ENCODE data around the gene AHSG. TPM values are rescaled to one million over a fixed set of nuclear protein-coding genes. Genes with fewer than 3 reads are reported as not detected.

The AHSG gene
- total and polyA plus RNA-seq, 7 experiments from 2014 or later, result not detected

GRCh38 chr3:186614266-186614596 lies 1.4 kb downstream of the AHSG start:
- Mint-ChIP-seq H3K4me3 (peak overlapping the region; percentile 4 to 77 (median 58)), H3K27ac (peak overlapping the region in 6 of 9 donors; percentile 10 to 90 (median 43)), H3K36me3 (no peaks in the 10 kb centered on the region), H3K4me1 (peaks cover 14 to 30% (median 21%) of the 10 kb centered on the region in 7 donors), H3K27me3 (peaks cover 14 to 37% (median 26%) of the 10 kb centered on the region in 5 donors), H3K9me3 (peaks cover 0 to 1% (median 0%) of the 10 kb centered on the region in 11 donors)
- ATAC-seq (no peak), DNase-seq (peak in 1 of 9 donors; percentile 20)
- Histone ChIP-seq H3K4me3 (ENCODE audit: low read length) (peak overlapping the region; percentile 16), H3K36me3 (ENCODE audit: control insufficient read depth in 2 of 3, insufficient read depth in 3 of 3, low read length in 3 of 3) (no peaks in the 10 kb centered on the region), H3K4me1 (ENCODE audit: control insufficient read depth in 2 of 2, insufficient read depth in 2 of 2, low read length in 2 of 2) (peaks cover 5 to 10% of the 10 kb centered on the region in 2 donors), H3K27ac (ENCODE audit: low read depth, low read length) (no peak overlapping the region), H3K9me3 (ENCODE audit: control insufficient read depth in 2 of 3, low read length in 3 of 3) (no peaks in the 10 kb centered on the region), H3K27me3 (ENCODE audit: control insufficient read depth in 2 of 2, insufficient read depth in 2 of 2, low read length in 2 of 2) (no peaks in the 10 kb centered on the region)
- POLR2A ChIA-PET, result interaction anchor here (1.5 to 3.6 kb wide), 3 partner anchors 46 to 207 kb away, joined by 3 to 35 read pairs (median 6); partner anchors contain the start of gene EIF4A2
- CTCF ChIA-PET, result interaction anchor here (0.6 to 5.3 kb wide), 17 partner anchors 14 to 671 kb away, joined by 3 to 82 read pairs (median 4); no protein-coding TSS in a partner anchor
- intact Hi-C loops (cut with micrococcal nuclease), result loop anchor here (1.0 to 2.0 kb wide), 3 partner anchors 169 to 551 kb away; partner anchors contain the start of gene EIF4A2 (in 1 of the 2)

DNA sequence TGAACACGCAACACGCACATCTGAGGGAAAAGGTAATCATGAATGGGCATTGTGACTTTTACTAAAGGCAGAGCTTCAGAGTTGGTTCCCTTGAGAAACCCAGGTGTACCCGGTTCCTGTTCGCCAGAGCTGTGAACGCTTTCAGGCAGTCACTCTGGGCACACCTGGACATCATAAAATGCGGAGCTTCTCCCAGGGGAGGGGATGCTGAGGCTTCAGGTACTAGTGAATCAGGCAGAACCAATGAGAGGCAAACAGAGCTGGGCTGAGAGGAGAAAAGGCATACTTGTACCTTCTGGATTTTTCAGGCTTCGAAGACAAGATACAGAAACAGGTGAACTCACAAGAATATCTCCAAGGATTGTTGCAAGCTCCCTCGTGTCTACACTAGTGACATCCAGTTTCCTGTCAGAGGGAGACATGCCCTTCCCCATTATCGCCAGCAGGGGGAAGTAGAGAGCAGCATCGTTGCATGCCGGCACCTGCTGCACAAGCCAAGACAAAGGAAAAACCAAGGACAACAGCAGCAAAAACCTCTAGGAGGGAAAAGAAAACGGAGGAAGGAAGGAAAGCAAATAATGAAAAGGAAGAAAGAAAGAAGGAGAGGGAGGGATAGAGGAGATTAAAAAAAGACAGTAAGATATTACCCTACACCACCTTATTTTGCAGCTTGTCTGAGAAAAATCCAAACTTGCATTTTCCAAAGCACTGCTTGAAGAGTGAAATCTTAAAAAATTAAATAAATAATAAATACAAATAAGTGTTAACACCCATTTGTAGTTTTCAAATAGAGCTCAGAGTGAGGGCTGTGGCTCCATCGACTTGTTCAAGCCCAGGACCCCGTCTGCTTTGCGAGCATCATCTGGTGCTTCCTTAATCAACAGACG lies 2.0 kb downstream of the AHSG start:
- Histone ChIP-seq H3K4me3 (ENCODE audit: low read length) (peak overlapping the region; percentile 16), H3K4me1 (ENCODE audit: control insufficient read depth in 2 of 2, insufficient read depth in 2 of 2, low read length in 2 of 2) (peaks cover 5 to 10% of the 10 kb centered on the region in 2 donors), H3K9me3 (ENCODE audit: control insufficient read depth in 2 of 3, low read length in 3 of 3) (no peaks in the 10 kb centered on the region), H3K27me3 (ENCODE audit: control insufficient read depth in 2 of 2, insufficient read depth in 2 of 2, low read length in 2 of 2) (no peaks in the 10 kb centered on the region), H3K36me3 (ENCODE audit: control insufficient read depth in 2 of 3, insufficient read depth in 3 of 3, low read length in 3 of 3) (no peaks in the 10 kb centered on the region), H3K27ac (ENCODE audit: low read depth, low read length) (no peak overlapping the region)
- Mint-ChIP-seq H3K4me1 (peaks cover 14 to 30% (median 21%) of the 10 kb centered on the region in 7 donors), H3K4me3 (peak overlapping the region; percentile 4 to 77 (median 58)), H3K9me3 (peaks cover 0 to 1% (median 0%) of the 10 kb centered on the region in 11 donors), H3K27ac (peak overlapping the region in 8 of 9 donors; percentile 0 to 90 (median 27)), H3K36me3 (no peaks in the 10 kb centered on the region), H3K27me3 (peaks cover 14 to 41% (median 26%) of the 10 kb centered on the region in 5 donors)
- DNase-seq (peak; percentile 46 to 80 (median 71)), ATAC-seq (peak; percentile 73)
- intact Hi-C loops (cut with micrococcal nuclease), result loop anchor here (1.0 to 5.0 kb wide), 7 partner anchors 25 to 550 kb away; partner anchors contain the start of genes EIF4A2 (in 1 of the 2), ETV5 (in 1 of the 2) and ST6GAL1 (in 1 of the 2)
- CTCF ChIA-PET, result interaction anchor here (0.6 to 5.3 kb wide), 26 partner anchors 15 to 687 kb away, joined by 3 to 82 read pairs (median 4); partner anchors contain the start of gene TBCCD1
- POLR2A ChIA-PET, result interaction anchor here (1.2 to 3.6 kb wide), 6 partner anchors 46 to 677 kb away, joined by 3 to 35 read pairs (median 4); partner anchors contain the start of genes EIF4A2, RFC4 and TRA2B

- ATAC-seq, result no peak
- intact Hi-C loops (cut with micrococcal nuclease), result loop anchor here (2.0 to 5.0 kb wide), 6 partner anchors 45 to 955 kb away; partner anchors contain the start of genes DNAJB11 (in 1 of the 2), ETV5 (in 1 of the 2) and ST6GAL1 (in 1 of the 2)
- Histone ChIP-seq H3K4me1 (ENCODE audit: control insufficient read depth in 2 of 2, insufficient read depth in 2 of 2, low read length in 2 of 2) (peaks cover 5 to 10% of the 10 kb centered on the region in 2 donors), H3K36me3 (ENCODE audit: control insufficient read depth in 2 of 3, insufficient read depth in 3 of 3, low read length in 3 of 3) (no peaks in the 10 kb centered on the region), H3K27ac (ENCODE audit: low read depth, low read length) (no peak overlapping the region), H3K27me3 (ENCODE audit: control insufficient read depth in 2 of 2, insufficient read depth in 2 of 2, low read length in 2 of 2) (no peaks in the 10 kb centered on the region), H3K9me3 (ENCODE audit: control insufficient read depth in 2 of 3, low read length in 3 of 3) (no peaks in the 10 kb centered on the region), H3K4me3 (ENCODE audit: low read length) (no peak overlapping the region)
- DNase-seq, result no peak
- POLR2A ChIA-PET, result interaction anchor here (0.6 to 3.6 kb wide), 9 partner anchors 49 to 679 kb away, joined by 3 to 35 read pairs (median 4); partner anchors contain the start of genes EIF4A2, RFC4, TBCCD1 and TRA2B
- peaks cover 14 to 48% (median 26%) of the 10 kb centered on the region in 5 donors for H3K27me3 Mint-ChIP-seq
- no peak overlapping the region for H3K27ac Mint-ChIP-seq
- no peaks in the 10 kb centered on the region for H3K36me3 Mint-ChIP-seq
- peaks cover 0 to 1% (median 0%) of the 10 kb centered on the region in 11 donors for H3K9me3 Mint-ChIP-seq
- peaks cover 14 to 30% (median 21%) of the 10 kb centered on the region in 7 donors for H3K4me1 Mint-ChIP-seq
- H3K4me3 Mint-ChIP-seq, result peak overlapping the region in 2 of 10 donors; percentile 12 to 78
- CTCF ChIA-PET, result interaction anchor here (0.7 to 5.3 kb wide), 25 partner anchors 8 to 691 kb away, joined by 3 to 82 read pairs (median 4); partner anchors contain the start of gene EIF4A2
Measured at GRCh38 chr3:186616299-186616617, 3.4 kb downstream of the AHSG start.

- Histone ChIP-seq H3K4me1 (ENCODE audit: control insufficient read depth in 2 of 2, insufficient read depth in 2 of 2, low read length in 2 of 2) (peaks cover 5 to 10% of the 10 kb centered on the region in 2 donors), H3K9me3 (ENCODE audit: control insufficient read depth in 2 of 3, low read length in 3 of 3) (no peaks in the 10 kb centered on the region), H3K27me3 (ENCODE audit: control insufficient read depth in 2 of 2, insufficient read depth in 2 of 2, low read length in 2 of 2) (no peaks in the 10 kb centered on the region), H3K4me3 (ENCODE audit: low read length) (peak overlapping the region; percentile 23), H3K27ac (ENCODE audit: low read depth, low read length) (no peak overlapping the region), H3K36me3 (ENCODE audit: control insufficient read depth in 2 of 3, insufficient read depth in 3 of 3, low read length in 3 of 3) (no peaks in the 10 kb centered on the region)
- intact Hi-C loops (cut with micrococcal nuclease), result loop anchor here (1.0 to 5.0 kb wide), 12 partner anchors 46 to 956 kb away; partner anchors contain the start of genes DNAJB11 (in 1 of the 2), ETV5 (in 1 of the 2), RFC4 (in 1 of the 2) and ST6GAL1 (in 1 of the 2)
- Mint-ChIP-seq H3K27ac (peak overlapping the region in 8 of 9 donors; percentile 51 to 81 (median 62)), H3K4me3 (peak overlapping the region; percentile 47 to 81 (median 74)), H3K27me3 (peaks cover 14 to 51% (median 26%) of the 10 kb centered on the region in 5 donors), H3K36me3 (no peaks in the 10 kb centered on the region), H3K9me3 (peaks cover 0 to 1% (median 0%) of the 10 kb centered on the region in 11 donors), H3K4me1 (peaks cover 14 to 30% (median 21%) of the 10 kb centered on the region in 7 donors)
- ATAC-seq (peak; percentile 99), DNase-seq (peak; percentile 67 to 87 (median 83))
- ChIA-PET CTCF (interaction anchor here (0.6 to 5.3 kb wide), 42 partner anchors 8 to 692 kb away, joined by 3 to 82 read pairs (median 4); partner anchors contain the start of genes EIF4A2 and TRA2B), POLR2A (interaction anchor here (0.6 to 3.6 kb wide), 7 partner anchors 50 to 358 kb away, joined by 3 to 35 read pairs (median 4); partner anchors contain the start of genes EIF4A2 and TBCCD1)
Measured at GRCh38 chr3:186617036-186617946, 4.4 kb downstream of the AHSG start.

DNA sequence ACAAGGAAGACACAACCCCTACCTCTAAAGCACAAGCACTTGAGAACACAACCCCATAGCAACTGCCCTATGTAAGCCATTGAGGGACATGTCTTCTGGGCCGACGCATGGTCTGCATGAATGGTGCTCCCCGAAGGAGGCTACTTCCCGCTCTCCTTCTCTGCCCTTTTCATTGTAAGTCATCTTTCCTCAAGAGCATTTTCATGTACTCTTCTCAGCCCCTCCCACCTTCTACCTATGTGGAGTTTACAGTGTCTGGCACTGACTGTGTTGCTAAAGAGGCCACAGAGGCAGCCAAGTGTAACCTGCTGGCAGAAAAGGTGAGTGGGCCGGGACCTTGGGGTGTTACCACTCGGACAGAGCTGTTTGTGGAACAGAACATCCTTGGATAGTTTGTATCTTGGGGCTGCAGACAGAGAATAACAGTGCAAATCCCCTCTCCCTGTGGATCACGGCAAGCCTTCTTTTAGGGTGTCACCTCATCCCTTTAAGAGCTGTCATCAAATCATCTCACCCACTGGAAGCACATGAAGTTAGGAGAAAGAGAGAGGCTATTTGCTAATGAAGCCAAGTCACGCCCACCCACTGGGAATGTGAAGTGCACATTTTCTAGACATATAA lies 5.6 kb downstream of the AHSG start:
- DNase-seq, result no peak
- CTCF ChIA-PET, result interaction anchor here (1.0 to 1.7 kb wide), 3 partner anchors 10 to 359 kb away, joined by 3 to 6 read pairs (median 5); no protein-coding TSS in a partner anchor

More for the DNA sequence above, 5.6 kb downstream of the AHSG start:
- Mint-ChIP-seq H3K4me1 (peaks cover 14 to 30% (median 21%) of the 10 kb centered on the region in 7 donors), H3K36me3 (no peaks in the 10 kb centered on the region), H3K27ac (peak overlapping the region in 1 of 9 donors; percentile 4), H3K9me3 (peaks cover 0 to 1% (median 0%) of the 10 kb centered on the region in 11 donors), H3K4me3 (peak overlapping the region in 2 of 10 donors; percentile 19 to 72), H3K27me3 (peaks cover 14 to 49% (median 20%) of the 10 kb centered on the region in 5 donors)
- Histone ChIP-seq H3K27ac (ENCODE audit: low read depth, low read length) (no peak overlapping the region), H3K27me3 (ENCODE audit: control insufficient read depth in 2 of 2, insufficient read depth in 2 of 2, low read length in 2 of 2) (no peaks in the 10 kb centered on the region), H3K4me3 (ENCODE audit: low read length) (no peak overlapping the region), H3K4me1 (ENCODE audit: control insufficient read depth in 2 of 2, insufficient read depth in 2 of 2, low read length in 2 of 2) (peaks cover 5 to 10% of the 10 kb centered on the region in 2 donors), H3K9me3 (ENCODE audit: control insufficient read depth in 2 of 3, low read length in 3 of 3) (no peaks in the 10 kb centered on the region), H3K36me3 (ENCODE audit: control insufficient read depth in 2 of 3, insufficient read depth in 3 of 3, low read length in 3 of 3) (no peaks in the 10 kb centered on the region)
- intact Hi-C loops (cut with micrococcal nuclease), result loop anchor here (5.0 kb wide), 3 partner anchors 314 to 511 kb away; partner anchors contain the start of genes ETV5 (in 1 of the 2) and ST6GAL1 (in 1 of the 2)
- no peak for ATAC-seq
- POLR2A ChIA-PET, result no interaction called here
